Neuronal stem cell (in vitro differentiated cells): ENCODE measurements around the gene ARHGAP24. TPM values are rescaled to one million over a fixed set of nuclear protein-coding genes. Genes with fewer than 3 reads are reported as not detected.

Experiments
- DNase-seq: peaks from one replicate; pipeline ENCODE4 v3.0.0-alpha.2; 2013; ENCODE audit warnings: low spot score
- H2AFZ ChIP-seq: one replicate; pipeline ENCODE4 v1.6.1; 2013; ENCODE audit warnings: mild to moderate bottlenecking, low read length, inconsistent platforms
- H2AK5ac ChIP-seq: 2 replicates; pipeline ENCODE4 v1.6.1; 2013; ENCODE audit warnings: low read depth, mild to moderate bottlenecking, inconsistent platforms, low read length, moderate library complexity, mixed read lengths
- H2BK120ac ChIP-seq: 2 replicates; pipeline ENCODE4 v1.6.1; 2013; ENCODE audit warnings: low read depth, mild to moderate bottlenecking, inconsistent platforms, low read length, moderate library complexity, mixed read lengths
- H2BK12ac ChIP-seq: one replicate; pipeline ENCODE4 v1.6.1; 2013; ENCODE audit warnings: low read length, inconsistent platforms
- H2BK15ac ChIP-seq: 2 replicates; pipeline ENCODE4 v1.6.1; 2013; ENCODE audit warnings: mild to moderate bottlenecking, low read length, inconsistent platforms, mixed read lengths
- H2BK5ac ChIP-seq: one replicate; pipeline ENCODE4 v1.6.1; 2013; ENCODE audit warnings: inconsistent platforms, mild to moderate bottlenecking, low read length, moderate library complexity
- H3K14ac ChIP-seq: one replicate; pipeline ENCODE4 v1.6.1; 2013; ENCODE audit warnings: low read length, inconsistent platforms
- H3K18ac ChIP-seq: 2 replicates; pipeline ENCODE4 v1.6.1; 2013; ENCODE audit warnings: low read length, inconsistent platforms
- H3K23ac ChIP-seq: 2 replicates; pipeline ENCODE4 v1.6.1; 2013; ENCODE audit warnings: low read depth, mild to moderate bottlenecking, mixed read lengths, low read length, inconsistent platforms; ENCODE audit not compliant: poor library complexity
- H3K27ac ChIP-seq: replicated peaks from 3 replicates; pipeline ENCODE4 v1.5.1; 2013; ENCODE audit warnings: low read length, inconsistent platforms
- H3K27me3 ChIP-seq, 3 experiments: 2 replicates each; pipeline ENCODE4 v1.6.1; 2013; ENCODE audit warnings: low read length in 3 of 3, mild to moderate bottlenecking in 2 of 3, inconsistent platforms in 1 of 3, low read depth in 1 of 3, mixed read lengths in 1 of 3, moderate library complexity in 1 of 3; ENCODE audit not compliant: control insufficient read depth in 3 of 3, insufficient read depth in 3 of 3
- H3K36me3 ChIP-seq, 2 donors: replicated peaks in 1 of 2; 2 replicates each; pipeline ENCODE4 v1.6.1; 2013; ENCODE audit warnings: low read length in 2 of 2; ENCODE audit not compliant: control insufficient read depth in 2 of 2, insufficient read depth in 2 of 2
- H3K4ac ChIP-seq: 2 replicates; pipeline ENCODE4 v1.6.1; 2013; ENCODE audit warnings: inconsistent platforms, mild to moderate bottlenecking, low read length, moderate library complexity
- H3K4me1 ChIP-seq, 2 donors: 1 replicate in 1 of 2; 2 replicates in 1 of 2; pipeline ENCODE4 v1.6.1; 2013; ENCODE audit warnings: low read length in 2 of 2, low read depth in 1 of 2; ENCODE audit not compliant: control insufficient read depth in 2 of 2, insufficient read depth in 1 of 2
- H3K4me2 ChIP-seq: one replicate; pipeline ENCODE4 v1.6.1; 2013; ENCODE audit warnings: mild to moderate bottlenecking, low read length, inconsistent platforms; ENCODE audit not compliant: insufficient read depth, poor library complexity, severe bottlenecking
- H3K4me3 ChIP-seq, 2 donors: 2 replicates each; pipeline ENCODE4 v1.5.1; 2013; ENCODE audit warnings: low read length in 2 of 2, mild to moderate bottlenecking in 2 of 2, inconsistent platforms in 1 of 2, moderate library complexity in 1 of 2
- H3K79me1 ChIP-seq: one replicate; pipeline ENCODE4 v1.6.1; 2013; ENCODE audit warnings: low read depth, mild to moderate bottlenecking, inconsistent platforms, low read length, moderate library complexity
- H3K9ac ChIP-seq: one replicate; pipeline ENCODE4 v1.6.1; 2013; ENCODE audit warnings: mild to moderate bottlenecking, low read depth, low read length, inconsistent platforms; ENCODE audit not compliant: poor library complexity
- H3K9me3 ChIP-seq, 2 donors: replicated peaks in 1 of 2; 2 replicates each; pipeline versions ENCODE3 to v1.6.1; 2013; ENCODE audit warnings: low read length in 2 of 2, mild to moderate bottlenecking in 2 of 2, inconsistent platforms in 1 of 2, low read depth in 1 of 2, mixed read lengths in 1 of 2, moderate library complexity in 1 of 2; ENCODE audit not compliant: control insufficient read depth in 2 of 2, insufficient read depth in 1 of 2
- H4K8ac ChIP-seq: one replicate; pipeline ENCODE4 v1.6.1; 2013; ENCODE audit warnings: low read depth, mild to moderate bottlenecking, inconsistent platforms, low read length, moderate library complexity
- H4K91ac ChIP-seq: one replicate; pipeline ENCODE4 v1.6.1; 2013; ENCODE audit warnings: low read length, low read depth, mild to moderate bottlenecking, inconsistent platforms; ENCODE audit not compliant: poor library complexity
- WGBS, 2 donors: extraction: QIAGEN DNeasy Blood & Tissue Kit; methylation state at CpG; one replicate each; pipeline ENCODE4 v1.1.7; 2013; ENCODE audit warnings: missing lambda C conversion rate in 2 of 2, mixed read lengths in 1 of 2; ENCODE audit not compliant: insufficient read length in 2 of 2, insufficient replicate concordance in 1 of 2; ENCODE audit errors: extremely low coverage in 2 of 2; 5-methylcytosine and 5-hydroxymethylcytosine counted together
- polyA plus RNA-seq, 2 experiments: library from polyadenylated mRNA; stranded (reverse); fragments of 200-250 nt; gene quantifications; one replicate each; pipeline ENCODE4 v1.2.3, GENCODE V29; 2013

Gene ARHGAP24
- 0.29 TPM for polyA plus RNA-seq (2013, experiment 1 of 2)
- 0.43 TPM for polyA plus RNA-seq (2013, experiment 2 of 2)

DNA sequence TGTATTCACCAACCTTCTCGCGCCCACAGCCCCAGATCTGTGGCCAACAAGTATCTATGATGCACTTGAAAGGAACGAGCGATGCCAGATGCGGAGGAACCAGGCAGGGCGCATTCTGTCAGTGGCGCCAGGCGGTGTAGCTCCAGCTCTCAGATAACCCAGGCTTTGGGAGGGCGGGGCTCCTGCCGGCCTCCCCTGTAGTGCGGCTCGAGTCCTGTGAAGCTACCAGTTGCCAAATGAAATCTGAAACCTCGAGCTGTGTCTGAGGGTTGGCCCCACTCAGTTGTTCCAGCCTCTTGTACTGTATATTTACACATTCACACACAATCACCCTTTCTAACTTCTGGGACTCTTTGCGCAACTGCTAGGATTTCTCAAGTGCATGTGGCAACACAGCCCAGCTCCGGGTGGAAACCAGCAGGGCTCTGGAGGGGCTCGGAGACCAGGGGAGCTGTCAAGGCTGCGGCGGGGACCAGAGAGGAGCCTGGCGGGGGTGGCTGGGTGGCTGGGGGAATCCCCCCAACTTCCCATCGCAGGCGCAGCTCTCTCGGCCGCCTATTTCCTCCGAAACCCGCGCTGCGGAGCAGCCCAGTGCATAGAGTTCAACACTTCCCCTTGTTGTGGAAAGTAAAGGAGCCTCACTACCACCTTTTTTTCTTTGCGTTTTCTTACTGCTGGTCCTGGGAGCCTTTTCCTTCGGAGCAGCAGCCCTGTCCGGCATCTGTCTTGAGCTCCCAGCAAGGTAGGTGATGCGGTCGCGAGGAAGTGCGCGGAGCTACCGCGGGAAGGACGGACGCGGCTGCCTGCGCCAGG lies at the start of gene ARHGAP24:
ARHGAP24 (plus strand) TSS at position 333 of the 813 bp plus-strand sequence.
- Histone ChIP-seq H3K9me3 (no peaks in the 10 kb centered on the region), H3K4ac (no peak within 1 kb of the TSS), H3K79me1 (no peaks in the 10 kb centered on the region), H3K23ac (no peak within 1 kb of the TSS), H4K8ac (no peak within 1 kb of the TSS), H2BK12ac (no peak within 1 kb of the TSS), H4K91ac (no peak within 1 kb of the TSS), H3K36me3 (no peaks in the 10 kb centered on the region), H3K18ac (peak within 1 kb of the TSS; percentile 84), H2BK120ac (no peak within 1 kb of the TSS), H3K14ac (no peak within 1 kb of the TSS), H3K27ac (peak within 1 kb of the TSS; percentile 75), H2AFZ (peak within 1 kb of the TSS; percentile 100), H2BK15ac (no peak within 1 kb of the TSS), H2BK5ac (no peak within 1 kb of the TSS), H3K4me2 (peak within 1 kb of the TSS; percentile 60), H3K9ac (peak within 1 kb of the TSS; percentile 47), H3K4me1 (peaks cover 0 to 4% of the 10 kb centered on the region in 2 donors), H3K4me3 (peak within 1 kb of the TSS; percentile 56 to 90), H2AK5ac (no peak within 1 kb of the TSS), H3K27me3 (no peaks in the 10 kb centered on the region)
- peak; percentile 70 for DNase-seq
- no CpG with 5 or more reads among the region's 41 CpGs for WGBS, 2 donors

DNA sequence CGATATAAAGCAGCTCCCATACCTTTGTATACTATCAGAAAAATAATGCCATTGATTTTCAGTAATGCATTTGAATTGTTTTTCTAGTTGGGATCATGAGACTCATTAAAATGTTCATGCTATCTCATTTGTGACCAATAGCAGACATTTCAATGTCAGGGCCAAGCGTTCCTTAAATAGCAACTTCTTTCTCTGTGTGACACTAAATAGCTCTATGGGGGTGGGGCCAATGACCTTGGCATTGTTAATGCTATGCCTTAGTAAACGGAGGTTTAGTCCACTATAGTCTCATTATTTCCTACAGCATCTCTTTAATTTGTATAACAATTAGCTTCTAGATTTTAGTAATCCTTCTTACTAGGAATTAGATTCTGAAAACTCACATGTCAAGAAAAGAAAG lies 48.6 kb upstream of the ARHGAP24 start:
- Histone ChIP-seq H2BK120ac (no peak overlapping the region), H3K4me1 (peaks cover 0 to 4% of the 10 kb centered on the region in 2 donors), H3K36me3 (no peaks in the 10 kb centered on the region), H2AFZ (no peak overlapping the region), H3K4me3 (no peak overlapping the region), H3K79me1 (no peaks in the 10 kb centered on the region), H3K27me3 (peaks cover 0 to 2% (median 0%) of the 10 kb centered on the region in 3 experiments), H3K14ac (no peak overlapping the region), H2AK5ac (no peak overlapping the region), H3K9ac (no peak overlapping the region), H3K4ac (no peak overlapping the region), H3K4me2 (no peak overlapping the region), H3K23ac (no peak overlapping the region), H4K91ac (no peak overlapping the region), H3K27ac (no peak overlapping the region), H2BK5ac (no peak overlapping the region), H2BK12ac (no peak overlapping the region), H4K8ac (no peak overlapping the region), H2BK15ac (no peak overlapping the region), H3K18ac (no peak overlapping the region), H3K9me3 (no peaks in the 10 kb centered on the region)
- DNase-seq = no peak
- WGBS, 2 donors = no CpG with 5 or more reads among the region's 3 CpGs

DNA sequence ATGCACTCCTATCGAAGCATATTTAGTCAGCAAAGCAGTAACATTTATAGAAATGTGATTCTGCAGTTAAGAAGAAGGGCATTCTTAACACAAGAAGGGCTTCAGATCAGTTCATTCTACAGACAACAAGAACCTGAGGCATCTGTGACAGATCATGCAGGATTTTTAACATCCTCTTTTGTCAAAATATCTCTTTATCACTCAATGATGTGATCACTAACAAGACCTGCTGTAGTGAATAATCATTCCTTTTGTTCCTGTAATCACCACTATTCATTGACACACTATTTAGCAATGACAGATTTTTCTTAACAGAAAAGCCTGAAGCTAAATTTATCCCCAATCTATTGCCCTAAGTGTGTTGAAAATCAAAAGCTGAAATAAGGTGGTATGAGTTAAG lies 47.8 kb upstream of the ARHGAP24 start:
- Histone ChIP-seq H3K14ac (no peak overlapping the region), H3K36me3 (no peaks in the 10 kb centered on the region), H3K27ac (no peak overlapping the region), H2BK15ac (no peak overlapping the region), H2BK5ac (no peak overlapping the region), H3K9ac (no peak overlapping the region), H3K4me3 (no peak overlapping the region), H4K8ac (no peak overlapping the region), H3K79me1 (no peaks in the 10 kb centered on the region), H2AK5ac (no peak overlapping the region), H3K4me2 (no peak overlapping the region), H3K18ac (no peak overlapping the region), H3K4ac (no peak overlapping the region), H2BK120ac (no peak overlapping the region), H2BK12ac (no peak overlapping the region), H3K4me1 (peaks cover 0 to 4% of the 10 kb centered on the region in 2 donors), H3K27me3 (peaks cover 0 to 2% (median 0%) of the 10 kb centered on the region in 3 experiments), H3K9me3 (no peaks in the 10 kb centered on the region), H2AFZ (no peak overlapping the region), H4K91ac (no peak overlapping the region), H3K23ac (no peak overlapping the region)
- no CpG with 5 or more reads among the region's 1 CpG for WGBS, 2 donors
- no peak for DNase-seq

DNA sequence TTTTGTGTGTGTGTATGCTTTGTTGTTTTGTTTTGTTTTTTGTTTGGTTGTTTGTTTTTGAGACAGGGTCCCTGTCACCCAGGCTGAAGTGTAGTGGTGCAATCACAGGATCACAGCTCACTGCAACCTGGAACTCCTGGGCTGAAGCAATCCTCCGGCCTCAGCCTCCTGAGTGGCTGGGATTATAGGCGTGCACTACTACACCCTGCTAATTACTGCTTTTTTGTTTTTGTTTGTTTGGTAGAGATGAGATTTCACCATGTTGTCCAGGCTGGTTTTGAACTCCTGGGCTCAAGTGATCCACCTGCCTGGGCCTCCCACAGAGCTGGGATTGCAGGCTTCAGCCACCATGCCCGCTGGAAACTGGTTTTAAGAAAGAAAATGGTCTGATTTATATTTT lies 44.7 kb upstream of the ARHGAP24 start:
- no peak overlapping the region for H3K27ac ChIP-seq
- H3K4me2 ChIP-seq = no peak overlapping the region
- no CpG with 5 or more reads among the region's 3 CpGs for WGBS, 2 donors
- no peak overlapping the region for H3K14ac ChIP-seq
- no peak overlapping the region for H4K91ac ChIP-seq
- no peak overlapping the region for H4K8ac ChIP-seq
- H3K4me1 ChIP-seq = peaks cover 0 to 4% of the 10 kb centered on the region in 2 donors
- no peak overlapping the region for H3K4ac ChIP-seq
- H2BK5ac ChIP-seq = no peak overlapping the region
- no peaks in the 10 kb centered on the region for H3K36me3 ChIP-seq
- no peak overlapping the region for H2AFZ ChIP-seq
- no peak overlapping the region for H2BK12ac ChIP-seq
- H2AK5ac ChIP-seq = no peak overlapping the region
- no peak overlapping the region for H3K9ac ChIP-seq
- H3K9me3 ChIP-seq = no peaks in the 10 kb centered on the region
- no peaks in the 10 kb centered on the region for H3K79me1 ChIP-seq
- H2BK15ac ChIP-seq = no peak overlapping the region
- DNase-seq = no peak
- H3K4me3 ChIP-seq = no peak overlapping the region
- H3K18ac ChIP-seq = no peak overlapping the region
- H3K27me3 ChIP-seq = peaks cover 0 to 2% (median 0%) of the 10 kb centered on the region in 3 experiments
- H3K23ac ChIP-seq = no peak overlapping the region
- H2BK120ac ChIP-seq = no peak overlapping the region
